ENCODE data around the gene C10orf62. TPM values are rescaled to one million over a fixed set of nuclear protein-coding genes. Genes with fewer than 3 reads are reported as not detected.

Gene C10orf62
- total and polyA plus RNA-seq, 8 donors, result 0.14 to 0.15 TPM; not detected in 6

- TF ChIP-seq CTCF (IDR thresholded peaks at IDR 0.05), result no peak
Observed at GRCh38 chr10:97597778-97598177, 8.3 kb downstream of the C10orf62 start.

GRCh38 chr10:97598407-97599271 is 9.1 kb downstream of the C10orf62 start:
- Histone ChIP-seq H3K36me3 (no peaks in the 10 kb centered on the region), H3K27me3 (no peaks in the 10 kb centered on the region), H3K27ac (no peak overlapping the region), H3K4me3 (no peak overlapping the region), H3K9me3 (no peaks in the 10 kb centered on the region), H3K4me1 (peaks cover 3 to 19% of the 10 kb centered on the region in 2 donors)
- intact Hi-C loops (cut with DNase I), result no loop called here
- ATAC-seq (no peak), DNase-seq (no peak)
- TF ChIP-seq CTCF (IDR thresholded peaks at IDR 0.05), result no peak

More at GRCh38 chr10:97597778-97598177, 8.3 kb downstream of the C10orf62 start:
- intact Hi-C loops (cut with DNase I), result no loop called here
- no peak for ATAC-seq
- H3K9me3 ChIP-seq, result no peaks in the 10 kb centered on the region
- peaks cover 3 to 19% of the 10 kb centered on the region in 2 donors for H3K4me1 ChIP-seq
- no peak overlapping the region for H3K27ac ChIP-seq
- no peak overlapping the region for H3K4me3 ChIP-seq
- no peaks in the 10 kb centered on the region for H3K36me3 ChIP-seq
- no peak for DNase-seq
- no peaks in the 10 kb centered on the region for H3K27me3 ChIP-seq

GRCh38 chr10:97599272-97599619 is 9.7 kb downstream of the C10orf62 start:
- H3K4me1 ChIP-seq, result peaks cover 3 to 19% of the 10 kb centered on the region in 2 donors
- ATAC-seq (no peak), DNase-seq (no peak)
- TF ChIP-seq CTCF (IDR thresholded peaks at IDR 0.05), result no peak
- intact Hi-C loops (cut with DNase I), result no loop called here
- no peaks in the 10 kb centered on the region for H3K27me3 ChIP-seq
- no peak overlapping the region for H3K27ac ChIP-seq
- H3K9me3 ChIP-seq, result no peaks in the 10 kb centered on the region
- no peaks in the 10 kb centered on the region for H3K36me3 ChIP-seq
- H3K4me3 ChIP-seq, result no peak overlapping the region

- H3K27ac ChIP-seq, result no peak overlapping the region
- no peak for ATAC-seq
- no peak overlapping the region for H3K4me3 ChIP-seq
Observed at GRCh38 chr10:97600616-97601015, 11.1 kb downstream of the C10orf62 start.

More at GRCh38 chr10:97600616-97601015, 11.1 kb downstream of the C10orf62 start:
- peaks cover 3 to 19% of the 10 kb centered on the region in 2 donors for H3K4me1 ChIP-seq
- DNase-seq, result no peak
- no peaks in the 10 kb centered on the region for H3K9me3 ChIP-seq
- no peaks in the 10 kb centered on the region for H3K36me3 ChIP-seq
- no peaks in the 10 kb centered on the region for H3K27me3 ChIP-seq
- intact Hi-C loops (cut with DNase I), result no loop called here
- no peak for TF ChIP-seq CTCF (IDR thresholded peaks at IDR 0.05)

Measured in left lung (tissue), 10 donors.